ENCODE data around the gene MYOCD.

Gene MYOCD

GRCh38 chr17:12625092-12625491 is 40.6 kb upstream of the MYOCD start:
- Histone ChIP-seq H3K9me2 (ENCODE audit: low read depth, low read length) (no peaks in the 10 kb centered on the region), H4K20me1 (ENCODE audit: insufficient read depth, low read length) (no peaks in the 10 kb centered on the region), H3K36me3 (ENCODE audit: insufficient read depth, low read length) (no peaks in the 10 kb centered on the region), H3K79me2 (ENCODE audit: insufficient read depth, low read length) (no peaks in the 10 kb centered on the region), H3K4me1 (ENCODE audit: insufficient read depth, low read length, severe bottlenecking) (no peaks in the 10 kb centered on the region), H3K4me2 (ENCODE audit: low read length) (no peak overlapping the region), H3F3A (ENCODE audit: insufficient read depth, low read length) (no peaks in the 10 kb centered on the region), H2AFZ (ENCODE audit: low read length) (no peak overlapping the region), H3K27me3 (ENCODE audit: insufficient read depth, low read length) (no peaks in the 10 kb centered on the region), H3K4me3 (ENCODE audit: low read depth, low read length, poor library complexity, severe bottlenecking) (no peak overlapping the region), H3K27ac (ENCODE audit: low read depth, low read length, poor library complexity, severe bottlenecking) (no peak overlapping the region), H3K9ac (ENCODE audit: low read length) (no peak overlapping the region), H3K9me3 (ENCODE audit: low read length) (no peaks in the 10 kb centered on the region)
- TF ChIP-seq, protein P1, sequence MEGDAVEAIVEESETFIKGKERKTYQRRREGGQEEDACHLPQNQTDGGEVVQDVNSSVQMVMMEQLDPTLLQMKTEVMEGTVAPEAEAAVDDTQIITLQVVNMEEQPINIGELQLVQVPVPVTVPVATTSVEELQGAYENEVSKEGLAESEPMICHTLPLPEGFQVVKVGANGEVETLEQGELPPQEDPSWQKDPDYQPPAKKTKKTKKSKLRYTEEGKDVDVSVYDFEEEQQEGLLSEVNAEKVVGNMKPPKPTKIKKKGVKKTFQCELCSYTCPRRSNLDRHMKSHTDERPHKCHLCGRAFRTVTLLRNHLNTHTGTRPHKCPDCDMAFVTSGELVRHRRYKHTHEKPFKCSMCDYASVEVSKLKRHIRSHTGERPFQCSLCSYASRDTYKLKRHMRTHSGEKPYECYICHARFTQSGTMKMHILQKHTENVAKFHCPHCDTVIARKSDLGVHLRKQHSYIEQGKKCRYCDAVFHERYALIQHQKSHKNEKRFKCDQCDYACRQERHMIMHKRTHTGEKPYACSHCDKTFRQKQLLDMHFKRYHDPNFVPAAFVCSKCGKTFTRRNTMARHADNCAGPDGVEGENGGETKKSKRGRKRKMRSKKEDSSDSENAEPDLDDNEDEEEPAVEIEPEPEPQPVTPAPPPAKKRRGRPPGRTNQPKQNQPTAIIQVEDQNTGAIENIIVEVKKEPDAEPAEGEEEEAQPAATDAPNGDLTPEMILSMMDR (IDR thresholded peaks at IDR 0.05; ENCODE audit: low read length): no peak
- no peak for TF ChIP-seq EZH2 (IDR thresholded peaks at IDR 0.05; ENCODE audit: borderline replicate concordance, low read length)

DNA sequence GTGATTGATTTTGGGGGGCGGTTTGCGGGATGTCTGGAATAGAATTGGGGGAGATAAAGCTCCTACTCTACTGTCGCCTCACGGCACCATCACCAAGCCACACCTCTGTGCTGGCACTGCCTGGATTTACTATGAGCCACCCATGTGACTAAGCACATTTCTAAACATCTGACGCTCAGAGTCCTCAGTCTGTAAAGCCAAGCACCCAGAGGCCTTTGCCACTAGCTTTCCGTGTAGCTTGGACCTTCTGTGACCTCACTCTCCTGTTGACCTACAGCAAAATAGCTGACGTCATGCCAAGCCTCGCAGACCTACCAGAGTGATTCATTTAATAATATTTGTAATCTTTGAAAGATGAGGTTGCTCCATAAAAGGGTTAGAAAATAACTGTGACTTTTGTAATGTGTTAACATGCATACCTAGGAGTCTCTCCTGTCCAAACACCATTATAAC is 38.5 kb upstream of the MYOCD start:
- Histone ChIP-seq H3K27ac (ENCODE audit: low read depth, low read length, poor library complexity, severe bottlenecking) (no peak overlapping the region), H3K4me2 (ENCODE audit: low read length) (no peak overlapping the region), H3K9me3 (ENCODE audit: low read length) (no peaks in the 10 kb centered on the region), H4K20me1 (ENCODE audit: insufficient read depth, low read length) (no peaks in the 10 kb centered on the region), H3K4me3 (ENCODE audit: low read depth, low read length, poor library complexity, severe bottlenecking) (no peak overlapping the region), H2AFZ (ENCODE audit: low read length) (no peak overlapping the region), H3K9ac (ENCODE audit: low read length) (no peak overlapping the region), H3F3A (ENCODE audit: insufficient read depth, low read length) (no peaks in the 10 kb centered on the region), H3K9me2 (ENCODE audit: low read depth, low read length) (no peaks in the 10 kb centered on the region), H3K36me3 (ENCODE audit: insufficient read depth, low read length) (no peaks in the 10 kb centered on the region), H3K4me1 (ENCODE audit: insufficient read depth, low read length, severe bottlenecking) (no peaks in the 10 kb centered on the region), H3K79me2 (ENCODE audit: insufficient read depth, low read length) (no peaks in the 10 kb centered on the region), H3K27me3 (ENCODE audit: insufficient read depth, low read length) (no peaks in the 10 kb centered on the region)
- TF ChIP-seq EZH2 (IDR thresholded peaks at IDR 0.05; ENCODE audit: borderline replicate concordance, low read length): no peak
- TF ChIP-seq, protein P1 (IDR thresholded peaks at IDR 0.05; ENCODE audit: low read length): no peak

DNA sequence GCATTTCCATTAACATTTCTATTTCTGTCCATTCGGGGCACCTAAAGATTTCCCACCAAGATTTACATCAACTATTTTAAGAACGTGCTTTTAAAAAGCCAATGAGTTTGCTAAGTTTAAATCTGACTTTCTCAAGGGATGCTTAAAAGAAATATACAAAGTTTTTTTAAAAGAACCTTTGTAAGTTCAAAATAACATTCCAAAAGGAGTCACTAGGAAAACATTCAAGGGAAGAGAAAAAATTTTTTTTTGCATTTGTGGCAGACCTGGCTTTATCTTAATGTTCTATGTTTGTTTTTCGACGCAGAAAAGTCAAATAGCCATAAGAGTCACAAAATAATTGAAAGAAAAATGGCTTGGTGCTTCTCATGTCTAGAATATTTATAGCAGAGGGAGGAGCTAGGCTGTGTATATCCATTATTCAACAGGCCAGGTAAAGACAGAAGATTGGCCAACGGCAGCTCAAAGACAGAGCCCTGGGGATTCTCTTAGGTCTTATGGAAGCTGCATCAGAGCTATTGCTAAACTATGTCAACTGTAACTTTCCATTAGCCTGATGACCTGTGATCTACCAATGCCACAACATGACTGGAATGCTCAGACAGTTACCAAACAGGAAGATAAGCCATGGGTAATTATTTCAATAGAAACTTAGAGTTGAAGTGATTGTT is 37.8 kb upstream of the MYOCD start:
- TF ChIP-seq, protein P1 (IDR thresholded peaks at IDR 0.05; ENCODE audit: low read length): no peak
- no peak for TF ChIP-seq EZH2 (IDR thresholded peaks at IDR 0.05; ENCODE audit: borderline replicate concordance, low read length)
- H3K9ac ChIP-seq (ENCODE audit: low read length): no peak overlapping the region
- no peak overlapping the region for H3K27ac ChIP-seq (ENCODE audit: low read depth, low read length, poor library complexity, severe bottlenecking)
- no peak overlapping the region for H2AFZ ChIP-seq (ENCODE audit: low read length)
- H3K27me3 ChIP-seq (ENCODE audit: insufficient read depth, low read length): no peaks in the 10 kb centered on the region
- no peaks in the 10 kb centered on the region for H3K36me3 ChIP-seq (ENCODE audit: insufficient read depth, low read length)
- H3K4me3 ChIP-seq (ENCODE audit: low read depth, low read length, poor library complexity, severe bottlenecking): no peak overlapping the region
- no peaks in the 10 kb centered on the region for H3K9me2 ChIP-seq (ENCODE audit: low read depth, low read length)
- no peak overlapping the region for H3K4me2 ChIP-seq (ENCODE audit: low read length)
- H3F3A ChIP-seq (ENCODE audit: insufficient read depth, low read length): no peaks in the 10 kb centered on the region
- H4K20me1 ChIP-seq (ENCODE audit: insufficient read depth, low read length): no peaks in the 10 kb centered on the region
- no peaks in the 10 kb centered on the region for H3K9me3 ChIP-seq (ENCODE audit: low read length)
- H3K4me1 ChIP-seq (ENCODE audit: insufficient read depth, low read length, severe bottlenecking): no peaks in the 10 kb centered on the region
- no peaks in the 10 kb centered on the region for H3K79me2 ChIP-seq (ENCODE audit: insufficient read depth, low read length)

Data from OCI-LY1 (cell line).